CD4-positive, alpha-beta T cell treated with Interleukin-12 subunit alpha and Interleukin-12 subunit beta, for 1 hour (primary cell): ENCODE measurements around the gene YAF2.

Source experiments
- DNase-seq: peaks from one replicate; pipeline ENCODE4 v3.0.0-alpha.2; 2020

The YAF2 gene

GRCh38 chr12:42238240-42239140 lies at the start of gene YAF2:
Gene YAF2 (minus strand): TSS chr12:42238248. CDS start chr12:42238180, 68 bp downstream.
- DNase-seq = peak; percentile 89

DNA sequence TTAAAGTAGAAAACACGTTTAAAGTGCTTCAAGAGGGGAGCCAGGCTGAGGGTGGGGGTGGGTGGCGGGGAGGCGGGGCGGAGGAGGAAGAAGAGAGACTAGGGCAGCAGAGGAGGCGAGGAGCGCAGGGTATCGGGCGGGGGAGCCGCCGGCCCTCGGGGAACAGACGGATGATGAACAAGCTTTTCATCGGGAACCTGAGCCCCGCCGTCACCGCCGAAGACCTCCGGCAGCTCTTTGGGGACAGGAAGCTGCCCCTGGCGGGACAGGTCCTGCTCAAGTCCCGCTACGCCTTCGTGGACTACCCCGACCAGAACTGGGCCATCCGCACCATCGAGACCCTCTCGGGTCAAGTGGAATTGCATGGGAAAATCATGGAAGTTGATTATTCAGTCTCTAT lies 48.7 kb upstream of the YAF2 start:
- no peak for DNase-seq

- DNase-seq = no peak
Measured at GRCh38 chr12:42285431-42285830, 47.4 kb upstream of the YAF2 start.

DNA sequence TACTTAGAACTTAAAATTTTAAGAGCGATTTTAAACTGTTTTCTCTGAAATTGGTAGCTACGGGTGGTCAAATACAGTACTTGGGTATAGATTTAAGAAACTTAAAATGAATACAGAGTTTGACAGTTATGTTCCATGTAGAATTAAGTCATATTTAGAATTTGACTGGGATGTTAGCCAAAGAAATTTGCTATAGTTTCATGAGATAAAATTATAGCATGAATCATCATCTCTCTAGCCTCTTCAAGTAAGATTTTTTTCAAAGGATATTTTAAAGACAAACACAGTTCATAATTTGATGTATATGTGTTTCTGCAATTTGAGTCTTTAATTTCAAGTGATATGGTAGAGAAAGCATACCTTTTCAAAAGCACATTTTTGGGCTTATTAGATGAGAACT lies 46.8 kb upstream of the YAF2 start:
- DNase-seq = no peak

- no peak for DNase-seq
Measured at GRCh38 chr12:42284157-42284556, 46.1 kb upstream of the YAF2 start.

GRCh38 chr12:42283739-42284138 lies 45.7 kb upstream of the YAF2 start:
- DNase-seq = no peak

GRCh38 chr12:42282294-42282693 lies 44.2 kb upstream of the YAF2 start:
- DNase-seq = no peak

DNA sequence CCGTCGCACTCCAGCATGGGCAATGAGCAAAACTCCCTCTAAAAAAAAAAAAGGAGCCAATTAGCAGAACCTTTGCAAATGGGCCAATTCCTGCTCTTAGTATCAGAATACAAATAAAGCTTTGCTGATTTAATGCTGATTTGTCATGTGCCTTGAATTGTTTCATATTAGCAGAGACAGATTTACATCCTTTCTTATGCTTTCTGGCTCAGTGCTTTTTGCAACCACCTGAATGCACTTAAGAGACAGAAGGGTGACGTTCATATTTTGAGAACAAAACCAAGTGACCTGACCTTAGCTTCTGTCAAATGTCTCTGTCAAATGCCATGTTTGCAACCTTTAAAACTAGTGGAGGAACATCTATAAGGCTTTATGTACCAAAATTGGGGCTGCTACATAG lies 43.8 kb upstream of the YAF2 start:
- DNase-seq = no peak

DNA sequence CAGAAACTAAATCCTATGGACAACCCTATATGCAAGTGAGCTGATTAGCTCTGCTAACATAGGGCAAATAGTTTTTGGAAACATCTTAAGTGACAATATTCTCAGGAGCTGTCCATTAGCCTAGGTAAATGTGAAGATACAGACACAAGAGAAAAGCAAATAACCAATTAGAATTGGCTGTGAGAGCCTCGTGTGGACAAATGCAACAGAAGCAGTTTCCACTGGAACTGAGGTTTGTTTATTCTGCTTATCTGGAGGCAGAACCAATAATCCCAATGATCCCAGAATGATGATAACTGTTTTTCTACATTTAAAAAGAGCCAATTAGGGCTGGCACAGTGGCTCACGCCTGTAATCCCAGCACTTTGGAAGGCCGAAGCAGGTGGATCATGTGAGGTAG lies 43.2 kb upstream of the YAF2 start:
- no peak for DNase-seq

- DNase-seq = no peak
Measured at GRCh38 chr12:42278128-42278510, 40.1 kb upstream of the YAF2 start.

DNA sequence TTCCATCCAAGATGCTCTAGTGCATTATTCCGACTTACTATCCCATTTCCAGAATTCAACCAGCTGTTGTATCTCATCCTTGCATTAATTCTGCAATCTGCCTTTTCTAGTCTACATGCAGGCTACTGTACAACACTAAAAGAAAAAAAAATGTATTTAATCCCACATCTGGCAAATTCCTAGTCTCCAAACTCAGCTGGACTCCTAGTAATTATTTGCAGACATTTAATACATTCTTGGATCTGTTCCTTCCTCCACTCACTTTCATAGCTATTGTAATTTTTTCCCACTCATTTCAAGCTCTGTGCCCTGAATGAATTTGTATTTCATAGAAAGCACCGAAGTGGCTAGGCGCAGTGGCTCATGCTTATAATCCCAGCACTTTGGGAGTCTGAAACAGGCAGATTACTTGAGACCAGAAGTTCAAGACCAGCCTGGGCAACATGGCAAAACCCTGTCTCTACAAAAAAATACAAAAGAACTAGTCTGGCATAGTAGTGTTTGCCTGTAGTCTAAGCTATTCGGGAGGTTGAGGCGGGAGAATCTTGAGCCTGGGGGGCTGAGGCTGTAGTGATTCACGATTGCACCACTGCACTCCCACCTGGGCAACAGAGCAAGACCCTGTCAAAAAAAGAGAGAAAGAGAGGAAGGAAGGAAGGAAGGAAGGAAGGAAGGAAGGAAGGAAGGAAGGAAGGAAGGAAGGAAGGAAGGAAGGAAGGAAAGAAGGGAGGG lies 39.5 kb upstream of the YAF2 start:
- DNase-seq = no peak

GRCh38 chr12:42275499-42275898 lies 37.5 kb upstream of the YAF2 start:
- DNase-seq = no peak

DNA sequence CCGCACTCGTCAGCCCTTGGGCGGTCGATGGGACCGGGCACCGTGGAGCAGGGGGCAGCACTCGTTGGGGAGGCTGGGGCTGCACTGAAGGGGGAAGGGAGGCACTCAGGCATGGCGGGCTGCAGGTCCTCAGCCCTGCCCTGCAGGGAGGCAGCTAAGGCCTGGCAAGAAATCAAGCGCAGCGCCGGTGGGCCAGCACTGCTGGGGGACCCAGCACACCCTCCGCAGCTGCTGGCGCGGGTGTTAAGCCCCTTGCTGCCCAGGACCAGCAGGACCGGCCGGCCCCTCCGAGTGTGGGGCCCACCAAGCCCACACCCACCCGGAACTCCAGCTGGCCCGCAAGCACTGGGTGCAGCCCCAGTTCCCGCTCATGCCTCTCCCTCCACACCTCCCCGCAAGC lies 35.7 kb upstream of the YAF2 start:
- DNase-seq = no peak

- DNase-seq = no peak
Measured at GRCh38 chr12:42270596-42270995, 32.5 kb upstream of the YAF2 start.

DNA sequence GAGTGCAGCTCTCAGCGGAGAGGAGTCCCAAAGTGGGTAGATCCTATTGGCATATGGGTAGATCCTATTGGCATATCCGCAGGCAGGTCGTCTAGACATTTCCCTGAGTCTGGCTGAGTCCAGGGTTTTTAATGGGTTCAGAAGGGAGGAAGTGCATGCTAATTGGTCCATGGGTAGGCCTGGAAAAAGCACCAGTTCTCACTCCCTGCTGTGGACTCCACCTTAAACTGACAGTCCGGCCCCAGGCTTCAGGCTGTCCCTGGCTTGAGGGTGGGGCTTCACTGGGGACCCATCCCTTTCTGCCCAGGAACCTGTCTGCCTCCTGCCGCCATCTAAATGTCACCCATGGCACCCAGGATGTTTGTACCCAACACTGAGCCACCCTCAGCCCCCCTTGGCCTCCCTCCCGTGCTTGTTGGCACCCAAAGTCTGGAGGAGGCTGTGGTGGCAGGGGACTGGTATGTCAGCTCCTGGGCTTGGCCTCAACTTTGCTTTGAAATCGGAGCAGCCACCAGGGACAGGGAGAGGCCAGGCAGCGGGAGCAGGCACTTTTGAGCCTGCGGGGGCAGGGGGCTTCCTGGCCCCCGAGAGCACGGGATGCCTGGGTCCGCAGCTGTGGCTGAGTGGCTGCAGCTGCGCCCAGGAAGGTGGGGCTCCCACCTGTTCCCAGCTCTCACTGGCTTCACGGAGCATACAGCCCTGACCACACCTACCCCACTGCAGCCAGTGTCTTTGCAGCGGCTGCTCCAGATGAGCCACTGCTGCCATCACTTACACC lies 29.6 kb upstream of the YAF2 start:
- DNase-seq = no peak

DNA sequence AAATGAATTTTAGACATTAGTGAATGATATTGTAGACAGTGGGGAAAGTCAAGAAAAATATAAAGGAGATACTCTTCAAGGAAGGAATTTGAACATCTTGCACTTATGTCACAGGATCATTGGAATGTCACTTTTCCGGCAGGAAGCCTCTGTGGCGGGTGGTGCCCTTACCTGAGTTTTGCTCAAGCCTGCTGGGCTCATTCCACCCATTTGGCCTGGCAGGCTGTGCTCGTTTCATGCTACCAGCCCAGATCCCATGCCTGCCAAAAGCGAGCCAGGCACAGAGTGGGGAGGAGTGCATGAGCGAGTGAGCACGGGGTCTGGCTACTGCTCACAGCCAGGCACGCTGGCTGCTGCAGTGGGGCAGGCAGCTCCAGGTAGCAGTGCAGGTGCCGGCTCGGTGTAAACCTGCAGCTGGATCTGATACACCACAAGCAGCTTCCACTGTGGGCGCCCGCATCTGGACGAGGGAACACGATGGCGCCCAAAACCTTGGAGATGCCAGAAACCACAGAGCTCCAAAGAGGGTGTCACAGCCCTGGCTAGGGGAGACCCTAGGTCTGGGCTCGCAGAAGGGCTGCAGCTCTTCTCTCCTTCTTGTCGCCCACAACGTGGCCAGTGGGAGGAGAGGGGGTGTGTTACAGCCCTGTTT lies 28.7 kb upstream of the YAF2 start:
- DNase-seq = no peak

GRCh38 chr12:42262271-42262670 lies 24.2 kb upstream of the YAF2 start:
- DNase-seq = no peak

- no peak for DNase-seq
Measured at GRCh38 chr12:42261708-42262107, 23.7 kb upstream of the YAF2 start.

GRCh38 chr12:42260518-42260917 lies 22.5 kb upstream of the YAF2 start:
- no peak for DNase-seq

DNA sequence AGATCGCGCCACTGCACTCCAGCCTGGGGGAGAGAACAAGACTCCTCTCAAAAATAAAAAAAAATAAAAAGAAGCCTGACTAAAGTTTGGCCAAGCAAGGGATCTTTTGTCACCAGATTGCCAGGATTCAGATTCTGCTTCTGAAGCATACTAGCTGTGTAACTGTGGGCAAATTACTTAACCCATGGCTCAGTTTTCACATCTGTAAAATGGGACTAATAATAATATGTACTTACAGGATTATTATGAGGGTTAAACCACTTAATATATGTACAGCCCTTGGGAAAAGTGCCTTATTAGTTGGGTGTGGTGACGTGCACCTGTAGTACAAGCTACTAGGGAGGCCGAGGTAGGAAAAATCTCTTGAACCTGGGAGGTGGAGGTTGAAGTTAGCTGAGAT lies 21.7 kb upstream of the YAF2 start:
- DNase-seq = no peak

- no peak for DNase-seq
Measured at GRCh38 chr12:42255866-42256261, 17.8 kb upstream of the YAF2 start.

- DNase-seq = no peak
Measured at GRCh38 chr12:42255221-42255865, 17.3 kb upstream of the YAF2 start.
